PC-9 (cell line): Measurements from ENCODE around the gene FLOT1. TPM values are rescaled to one million over a fixed set of nuclear protein-coding genes. Genes with fewer than 3 reads are reported as not detected.

Source experiments
- BruUV-seq: library from RNA; stranded (reverse); fragments of 400-500 nt; replicated peaks from 2 replicates; lab custom pipeline; 2021; lab: Mats Ljungman, UMichigan
- CTCF ChIA-PET: fragments of 300-600 bp; sonication (Branson Sonifier 250); formaldehyde crosslinking; loops from one replicate; lab custom pipeline; 2022; ENCODE audit warnings: antibody characterized with exemption; lab: Charles Lee
- POLR2A ChIA-PET: fragments of 300-600 bp; sonication (Branson Sonifier 250); formaldehyde crosslinking; loops from one replicate; lab custom pipeline; 2022; ENCODE audit warnings: antibody characterized with exemption; ENCODE audit not compliant: unreplicated experiment; lab: Charles Lee
- DNase-seq, 2 experiments: peaks; one replicate each; pipeline versions ENCODE4 v3.0.0 to v3.0.0-alpha.2; 2015 to 2022; ENCODE audit warnings: mixed read lengths in 1 of 2
- H2AFZ ChIP-seq: fragments of 200-600 bp; sonication (generic); 2 replicates; pipeline ENCODE4 v1.8.1; 2017; ENCODE audit warnings: antibody characterized with exemption
- H3F3A ChIP-seq: fragments of 200-600 bp; sonication (generic); 2 replicates; pipeline ENCODE4 v1.8.1; 2017; ENCODE audit warnings: antibody characterized with exemption, mild to moderate bottlenecking, low read depth; ENCODE audit not compliant: insufficient read depth
- H3K27ac ChIP-seq: fragments of 200-600 bp; sonication (generic); 2 replicates; pipeline ENCODE4 v1.6.1; 2016; ENCODE audit warnings: mixed run types
- H3K27me3 ChIP-seq: fragments of 200-600 bp; sonication (generic); 2 replicates; pipeline ENCODE4 v1.6.1; 2016; ENCODE audit warnings: low read depth, mixed run types; ENCODE audit not compliant: insufficient read depth
- H3K36me3 ChIP-seq: fragments of 200-600 bp; sonication (generic); 2 replicates; pipeline ENCODE4 v1.6.1; 2016; ENCODE audit warnings: low read depth, mixed run types
- H3K4me1 ChIP-seq: fragments of 200-600 bp; sonication (generic); replicated peaks from 2 replicates; pipeline ENCODE4 v1.6.1; 2016; ENCODE audit warnings: mixed run types; ENCODE audit not compliant: insufficient read depth
- H3K4me2 ChIP-seq: fragments of 200-600 bp; sonication (generic); 2 replicates; pipeline ENCODE4 v1.6.1; 2017; ENCODE audit warnings: mixed run types
- H3K4me3 ChIP-seq: fragments of 200-600 bp; sonication (generic); 2 replicates; pipeline ENCODE4 v1.6.1; 2016; ENCODE audit warnings: mixed run types
- H3K79me2 ChIP-seq: fragments of 200-600 bp; sonication (generic); 2 replicates; pipeline ENCODE4 v1.6.1; 2017; ENCODE audit warnings: low read depth, mixed run types
- H3K9me2 ChIP-seq: fragments of 200-600 bp; sonication (generic); 2 replicates; pipeline ENCODE4 v1.8.1; 2017; ENCODE audit warnings: mild to moderate bottlenecking; ENCODE audit not compliant: insufficient read depth
- H3K9me3 ChIP-seq: fragments of 200-600 bp; sonication (generic); 2 replicates; pipeline ENCODE4 v1.8.1; 2016; ENCODE audit warnings: low read depth; ENCODE audit not compliant: insufficient read depth
- H4K20me1 ChIP-seq: fragments of 200-600 bp; sonication (generic); 2 replicates; pipeline ENCODE4 v1.8.1; 2017; ENCODE audit not compliant: insufficient read depth
- CTCF ChIP-seq: fragments of 200-600 bp; sonication (generic); conservative IDR thresholded peaks from 2 replicates; pipeline ENCODE4 v1.6.1; 2017; ENCODE audit warnings: mixed run types, antibody characterized with exemption, mild to moderate bottlenecking, moderate library complexity
- EZH2 ChIP-seq: fragments of 200-600 bp; sonication (generic); IDR thresholded peaks from 2 replicates; pipeline ENCODE4 v1.8.0; 2017; ENCODE audit warnings: antibody characterized with exemption, low read depth
- intact Hi-C: fragments of 100-400 bp; cut with micrococcal nuclease; formaldehyde crosslinking; loops from one replicate; pipeline ENCODE4 v1.10.0; 2022; ENCODE audit not compliant: unreplicated experiment
- total RNA-seq: library from RNA; stranded (reverse); gene quantifications from 2 replicates; pipeline ENCODE4 v1.2.3, GENCODE V29; 2021

The FLOT1 gene
- total RNA-seq, 1 experiment from 2014 or later: 225 TPM

- intact Hi-C loops: loop anchor here (5.0 kb wide), 1 partner anchor 47 kb away; no protein-coding TSS in a partner anchor
Measured at GRCh38 chr6:30779850-30780641, 37.6 kb upstream of the FLOT1 start.

GRCh38 chr6:30778001-30778635 is 35.6 kb upstream of the FLOT1 start:
- Histone ChIP-seq H3K9me2 (no peaks in the 10 kb centered on the region), H3K36me3 (no peaks in the 10 kb centered on the region), H3K9me3 (no peaks in the 10 kb centered on the region), H3K4me1 (peaks cover 55% of the 10 kb centered on the region), H3K4me3 (no peak overlapping the region), H3K27me3 (no peaks in the 10 kb centered on the region), H3K27ac (no peak overlapping the region), H3K79me2 (no peaks in the 10 kb centered on the region), H3F3A (peaks cover 36% of the 10 kb centered on the region), H4K20me1 (no peaks in the 10 kb centered on the region), H2AFZ (no peak overlapping the region), H3K4me2 (no peak overlapping the region)
- CTCF ChIA-PET: no interaction called here
- BruUV-seq: no TSS peak
- intact Hi-C loops: no loop called here
- no peak for DNase-seq
- POLR2A ChIA-PET: no interaction called here
- TF ChIP-seq CTCF (no peak), EZH2 (no peak)

More at GRCh38 chr6:30779850-30780641, 37.6 kb upstream of the FLOT1 start:
- H3K4me1 ChIP-seq: peaks cover 61% of the 10 kb centered on the region
- CTCF ChIA-PET: no interaction called here
- no peak overlapping the region for H3K4me3 ChIP-seq
- H3K27ac ChIP-seq: peak overlapping the region; percentile 93
- H3K36me3 ChIP-seq: no peaks in the 10 kb centered on the region
- no peaks in the 10 kb centered on the region for H3K9me2 ChIP-seq
- peaks cover 44% of the 10 kb centered on the region for H3F3A ChIP-seq
- H3K9me3 ChIP-seq: no peaks in the 10 kb centered on the region
- POLR2A ChIA-PET: interaction anchor here (0.6 kb wide), 1 partner anchor 29 kb away, joined by 3 read pairs; no protein-coding TSS in a partner anchor
- no peaks in the 10 kb centered on the region for H3K79me2 ChIP-seq
- H3K27me3 ChIP-seq: no peaks in the 10 kb centered on the region
- BruUV-seq: no TSS peak
- H3K4me2 ChIP-seq: peak overlapping the region; percentile 66; the same call in 1 of the 2 replicates
- TF ChIP-seq CTCF (no peak), EZH2 (no peak)
- no peak overlapping the region for H2AFZ ChIP-seq
- H4K20me1 ChIP-seq: no peaks in the 10 kb centered on the region
- no peak for DNase-seq

- Histone ChIP-seq H3F3A (peaks cover 26% of the 10 kb centered on the region), H3K4me3 (no peak overlapping the region), H3K9me2 (no peaks in the 10 kb centered on the region), H3K79me2 (no peaks in the 10 kb centered on the region), H3K4me2 (no peak overlapping the region), H2AFZ (no peak overlapping the region), H3K27me3 (no peaks in the 10 kb centered on the region), H3K27ac (no peak overlapping the region), H4K20me1 (no peaks in the 10 kb centered on the region), H3K4me1 (peaks cover 45% of the 10 kb centered on the region), H3K9me3 (no peaks in the 10 kb centered on the region), H3K36me3 (no peaks in the 10 kb centered on the region)
- no peak for TF ChIP-seq EZH2
- TF ChIP-seq CTCF: no peak
- intact Hi-C loops: no loop called here
- BruUV-seq: no TSS peak
- POLR2A ChIA-PET: interaction anchor here (0.6 kb wide), 1 partner anchor 29 kb away, joined by 6 read pairs; no protein-coding TSS in a partner anchor
- DNase-seq: no peak
- CTCF ChIA-PET: no interaction called here
Measured at GRCh38 chr6:30777155-30777485, 34.6 kb upstream of the FLOT1 start.
